Natural killer cell treated with Interleukin-12 subunit alpha and Interleukin-12 subunit beta and Interleukin-15 and Interleukin-18, amount 100 ng/mL, for 72 hours (primary cell): ENCODE measurements around the gene UBL4B. TPM values are rescaled to one million over a fixed set of nuclear protein-coding genes. Genes with fewer than 3 reads are reported as not detected.

Experiments used
- ATAC-seq, 2 donors: fragments of 150-1000 bp; cut with Tn5 transposase in 1 of 2; sonication (Bioruptor Pico), chemical (Tn5 transposase) in 1 of 2; 2 replicates each; pipeline ENCODE4 v1.10.0; 2021
- DNase-seq: peaks from one replicate; pipeline ENCODE4 v3.0.0; 2022; ENCODE audit warnings: low spot score
- H3K27ac Mint-ChIP-seq, 2 donors: 1 replicate in 1 of 2; 2 replicates in 1 of 2; pipeline ENCODE4 v1.8.0; 2022; ENCODE audit warnings: mixed read lengths in 2 of 2, mild to moderate bottlenecking in 1 of 2, moderate library complexity in 1 of 2
- H3K27me3 Mint-ChIP-seq, 2 donors: 1 replicate in 1 of 2; 2 replicates in 1 of 2; pipeline ENCODE4 v1.8.0; 2022; ENCODE audit warnings: mixed read lengths in 2 of 2
- H3K36me3 Mint-ChIP-seq: one replicate; pipeline ENCODE4 v1.8.0; 2022; ENCODE audit warnings: mixed read lengths
- H3K4me1 Mint-ChIP-seq, 2 donors: 1 replicate in 1 of 2; 2 replicates in 1 of 2; pipeline ENCODE4 v1.8.0; 2022; ENCODE audit warnings: low read depth in 2 of 2, mixed read lengths in 2 of 2, mild to moderate bottlenecking in 1 of 2
- H3K4me3 Mint-ChIP-seq: one replicate; pipeline ENCODE4 v1.8.0; 2022; ENCODE audit warnings: mixed read lengths
- H3K9me3 Mint-ChIP-seq: 2 replicates; pipeline ENCODE4 v1.8.0; 2022; ENCODE audit warnings: mixed read lengths
- total RNA-seq, 2 donors: library from RNA; stranded (reverse); gene quantifications; one replicate each; pipeline ENCODE4 v1.2.3, GENCODE V29; 2022

The UBL4B gene
- total RNA-seq, 2 donors from 2014 or later, result not detected

DNA sequence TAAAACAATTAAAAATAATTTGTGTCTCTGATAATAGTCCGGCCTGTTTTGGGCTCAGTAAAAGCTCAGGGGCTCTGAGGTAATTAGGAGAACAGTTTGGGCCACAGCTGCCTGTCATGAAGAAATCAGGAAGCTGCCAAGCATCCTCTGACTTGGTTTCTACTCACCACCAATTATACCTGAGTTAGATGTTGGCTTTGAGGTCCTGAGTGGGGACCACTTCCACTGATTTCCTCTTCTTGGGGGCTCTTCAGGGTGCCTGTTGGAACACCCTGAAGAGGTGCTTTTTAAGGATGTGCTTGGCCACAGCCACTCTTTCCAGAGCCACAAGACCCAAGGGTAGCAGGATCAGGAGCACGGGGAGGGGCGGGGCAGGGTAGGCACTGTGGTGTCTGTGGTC lies 48.9 kb downstream of the UBL4B start:
- Mint-ChIP-seq H3K27ac (no peak overlapping the region), H3K36me3 (no peaks in the 10 kb centered on the region), H3K4me3 (no peak overlapping the region), H3K9me3 (no peaks in the 10 kb centered on the region), H3K4me1 (peaks cover 0 to 2% of the 10 kb centered on the region in 2 donors), H3K27me3 (peaks cover 27 to 30% of the 10 kb centered on the region in 2 donors)
- DNase-seq, result no peak
- ATAC-seq, result no peak

DNA sequence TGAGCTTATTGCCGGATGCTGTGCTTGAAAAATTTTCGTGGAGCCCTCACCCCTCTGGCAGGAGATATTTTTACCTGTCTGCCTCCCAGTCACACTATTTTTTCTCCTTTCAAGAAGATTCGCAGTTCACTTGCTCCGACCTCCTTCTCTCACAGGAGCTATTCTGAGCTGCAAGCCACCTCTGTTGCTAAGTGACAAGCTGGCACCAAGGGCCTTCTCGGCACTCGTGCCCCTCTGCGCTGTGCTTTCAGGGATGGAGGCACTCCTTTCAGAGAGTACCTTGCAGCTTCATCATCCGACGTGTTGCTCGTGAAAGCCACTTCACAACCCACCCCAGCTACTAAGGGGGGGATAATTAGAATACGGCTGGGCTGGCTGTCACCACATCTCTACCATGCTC lies 49.6 kb downstream of the UBL4B start:
- ATAC-seq (no peak), DNase-seq (no peak)
- Mint-ChIP-seq H3K27me3 (peaks cover 20 to 25% of the 10 kb centered on the region in 2 donors), H3K9me3 (no peaks in the 10 kb centered on the region), H3K4me1 (peaks cover 0 to 2% of the 10 kb centered on the region in 2 donors), H3K27ac (no peak overlapping the region), H3K36me3 (no peaks in the 10 kb centered on the region), H3K4me3 (no peak overlapping the region)

Other genes starting within 250 kb of the UBL4B start
- gene CSF1, start 201.6 kb upstream of the UBL4B start, total RNA-seq, result 10 to 100 TPM in 1 of 2 donors, 1 to 10 TPM in 1; 5.6 to 24.1 TPM
- 10 to 100 TPM; 44.8 to 47.8 TPM for gene AHCYL1, start 127.7 kb upstream of the UBL4B start, total RNA-seq
- 10 to 100 TPM; 38.9 to 57.0 TPM for gene STRIP1, start 77.8 kb upstream of the UBL4B start, total RNA-seq
- not detected for gene ALX3, start 41.8 kb upstream of the UBL4B start, total RNA-seq
- not detected for gene SLC6A17, start 38.1 kb downstream of the UBL4B start, total RNA-seq
- gene KCNC4, start 97.9 kb downstream of the UBL4B start, total RNA-seq, result 1 to 10 TPM in 1 of 2 donors, under 1 TPM in 1; 0.88 to 2.1 TPM
- 10 to 100 TPM; 60.2 to 97.9 TPM for gene RBM15, start 226.9 kb downstream of the UBL4B start, total RNA-seq